Measurements from ENCODE around the gene SLC26A5.

The SLC26A5 gene

GRCh38 chr7:103338864-103339263 is 107.1 kb downstream of the SLC26A5 start:
- Histone ChIP-seq H3K9me3 (ENCODE audit: insufficient read depth, low read depth, low read length) (no peaks in the 10 kb centered on the region), H3K9ac (ENCODE audit: low read depth, low read length, poor library complexity, severe bottlenecking) (no peak overlapping the region), H4K20me1 (ENCODE audit: insufficient read depth, low read length, poor library complexity, severe bottlenecking) (peaks cover 36% of the 10 kb centered on the region), H3K9me2 (replicated peaks; ENCODE audit: low read depth, low read length) (no peaks in the 10 kb centered on the region), H3K4me1 (ENCODE audit: insufficient read depth, low read length, poor library complexity, severe bottlenecking) (peaks cover 24% of the 10 kb centered on the region), H3K4me3 (ENCODE audit: low read length, poor library complexity, severe bottlenecking) (no peak overlapping the region), H3K79me2 (ENCODE audit: insufficient read depth, low read length) (peaks cover 63% of the 10 kb centered on the region), H2AFZ (ENCODE audit: low read length) (no peak overlapping the region), H3K4me2 (ENCODE audit: low read depth, low read length, poor library complexity, severe bottlenecking) (peak overlapping the region; percentile 93), H3F3A (ENCODE audit: low read depth) (no peaks in the 10 kb centered on the region), H3K36me3 (ENCODE audit: insufficient read depth, low read length) (peaks cover 35% of the 10 kb centered on the region), H3K27me3 (ENCODE audit: insufficient read depth, low read length, poor library complexity, severe bottlenecking) (no peaks in the 10 kb centered on the region)
- TF ChIP-seq EZH2phosphoT487 (IDR thresholded peaks at IDR 0.05; ENCODE audit: borderline replicate concordance) = no peak
- no peak for TF ChIP-seq CTCF (conservative IDR thresholded peaks at IDR 0.05; ENCODE audit: low read length)

DNA sequence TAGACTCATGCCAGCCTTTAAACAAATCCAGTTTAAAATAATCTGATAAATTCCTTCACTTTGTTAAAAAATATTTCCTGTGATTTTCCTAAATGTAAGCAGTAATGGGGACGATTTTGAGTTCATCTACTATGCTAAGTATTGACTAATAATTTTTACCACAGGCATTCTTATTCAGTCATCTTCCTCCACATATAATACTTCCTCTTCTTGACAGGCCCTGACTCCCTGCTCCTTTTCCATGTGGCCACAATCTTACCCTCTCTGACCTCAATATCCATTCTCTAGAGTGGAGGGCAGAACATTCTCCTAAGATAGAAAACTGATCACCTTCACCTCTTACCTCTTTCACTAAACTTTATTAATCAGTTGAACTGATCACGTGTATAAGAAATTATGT is 109.2 kb downstream of the SLC26A5 start:
- Histone ChIP-seq H3F3A (ENCODE audit: low read depth) (no peaks in the 10 kb centered on the region), H3K9me2 (replicated peaks; ENCODE audit: low read depth, low read length) (no peaks in the 10 kb centered on the region), H3K79me2 (ENCODE audit: insufficient read depth, low read length) (peaks cover 42% of the 10 kb centered on the region), H3K9ac (ENCODE audit: low read depth, low read length, poor library complexity, severe bottlenecking) (no peak overlapping the region), H3K4me1 (ENCODE audit: insufficient read depth, low read length, poor library complexity, severe bottlenecking) (peaks cover 14% of the 10 kb centered on the region), H3K9me3 (ENCODE audit: insufficient read depth, low read depth, low read length) (no peaks in the 10 kb centered on the region), H4K20me1 (ENCODE audit: insufficient read depth, low read length, poor library complexity, severe bottlenecking) (peaks cover 24% of the 10 kb centered on the region), H3K27me3 (ENCODE audit: insufficient read depth, low read length, poor library complexity, severe bottlenecking) (no peaks in the 10 kb centered on the region), H2AFZ (ENCODE audit: low read length) (no peak overlapping the region), H3K4me2 (ENCODE audit: low read depth, low read length, poor library complexity, severe bottlenecking) (no peak overlapping the region), H3K4me3 (ENCODE audit: low read length, poor library complexity, severe bottlenecking) (no peak overlapping the region), H3K36me3 (ENCODE audit: insufficient read depth, low read length) (peaks cover 42% of the 10 kb centered on the region)
- no peak for TF ChIP-seq EZH2phosphoT487 (IDR thresholded peaks at IDR 0.05; ENCODE audit: borderline replicate concordance)
- TF ChIP-seq CTCF (conservative IDR thresholded peaks at IDR 0.05; ENCODE audit: low read length) = no peak

DNA sequence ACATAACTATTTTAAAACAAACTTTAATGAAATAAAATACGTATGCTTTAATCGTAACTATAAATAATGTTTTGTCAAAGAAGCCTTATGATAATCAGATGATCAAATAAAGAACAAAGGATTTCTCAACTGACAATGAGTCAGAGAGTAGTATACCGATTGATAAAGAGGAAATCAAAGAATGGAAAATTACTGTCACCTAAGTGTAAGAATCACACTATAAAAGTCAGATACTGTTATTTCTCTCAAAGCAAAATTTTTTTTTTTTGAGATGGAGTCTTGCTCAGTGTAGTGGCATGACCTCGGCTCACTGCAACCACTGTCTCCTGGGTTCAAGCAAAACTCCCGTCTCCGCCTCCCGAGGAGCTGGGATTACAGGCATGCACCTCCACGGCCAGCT is 120.3 kb downstream of the SLC26A5 start:
- H3K9me3 ChIP-seq (ENCODE audit: insufficient read depth, low read depth, low read length) = no peaks in the 10 kb centered on the region
- no peak overlapping the region for H3K4me2 ChIP-seq (ENCODE audit: low read depth, low read length, poor library complexity, severe bottlenecking)
- no peak for TF ChIP-seq CTCF (conservative IDR thresholded peaks at IDR 0.05; ENCODE audit: low read length)
- no peak for TF ChIP-seq EZH2phosphoT487 (IDR thresholded peaks at IDR 0.05; ENCODE audit: borderline replicate concordance)
- no peaks in the 10 kb centered on the region for H3K79me2 ChIP-seq (ENCODE audit: insufficient read depth, low read length)
- no peaks in the 10 kb centered on the region for H4K20me1 ChIP-seq (ENCODE audit: insufficient read depth, low read length, poor library complexity, severe bottlenecking)
- H3K9ac ChIP-seq (ENCODE audit: low read depth, low read length, poor library complexity, severe bottlenecking) = no peak overlapping the region
- no peak overlapping the region for H2AFZ ChIP-seq (ENCODE audit: low read length)
- no peaks in the 10 kb centered on the region for H3K27me3 ChIP-seq (ENCODE audit: insufficient read depth, low read length, poor library complexity, severe bottlenecking)
- no peak overlapping the region for H3K4me3 ChIP-seq (ENCODE audit: low read length, poor library complexity, severe bottlenecking)
- H3F3A ChIP-seq (ENCODE audit: low read depth) = no peaks in the 10 kb centered on the region
- H3K36me3 ChIP-seq (ENCODE audit: insufficient read depth, low read length) = peaks cover 65% of the 10 kb centered on the region
- no peaks in the 10 kb centered on the region for H3K4me1 ChIP-seq (ENCODE audit: insufficient read depth, low read length, poor library complexity, severe bottlenecking)
- no peaks in the 10 kb centered on the region for H3K9me2 ChIP-seq (replicated peaks; ENCODE audit: low read depth, low read length)

Data from Loucy (cell line).